Left ventricle myocardium inferior (tissue), 1 donor: ENCODE data around the gene SPATA22. TPM values are rescaled to one million over a fixed set of nuclear protein-coding genes. Genes with fewer than 3 reads are reported as not detected.
"Not testable (repeated sequence)": the region's sequence is repeated elsewhere in the genome, so short reads cannot be mapped to it uniquely, and the experiment has no call there.

Source experiments
- DNase-seq: peaks from one replicate; pipeline ENCODE4 v3.0.0-alpha.2; 2020
- H3K27ac ChIP-seq: fragments of 200-600 bp; replicated peaks from 2 replicates; pipeline ENCODE4 v1.8.0; 2021
- H3K27me3 ChIP-seq: fragments of 200-600 bp; 2 replicates; pipeline ENCODE4 v1.8.0; 2021; ENCODE audit warnings: low read depth
- H3K36me3 ChIP-seq: fragments of 200-600 bp; 2 replicates; pipeline ENCODE4 v1.8.0; 2021
- H3K4me1 ChIP-seq: fragments of 200-600 bp; 2 replicates; pipeline ENCODE4 v1.8.0; 2021
- H3K4me3 ChIP-seq: fragments of 200-600 bp; 2 replicates; pipeline ENCODE4 v1.8.0; 2021; ENCODE audit warnings: mild to moderate bottlenecking, moderate library complexity
- H3K9me3 ChIP-seq: fragments of 200-600 bp; replicated peaks from 2 replicates; pipeline ENCODE4 v1.8.0; 2021
- intact Hi-C: fragments of 100-400 bp; cut with micrococcal nuclease; formaldehyde crosslinking; loops from one replicate; pipeline ENCODE4 v1.11.0; 2022
- total RNA-seq: library from RNA; stranded (reverse); fragmentation: NEBNext Ultra II Directional; extraction: Animal tissue kit (Norgen Biotek cat#: 25700); gene quantifications from one replicate; pipeline ENCODE4 v1.2.1, GENCODE V29; 2021
- TF ChIP-seq, protein P1 (sequence below): fragments of 200-600 bp; IDR thresholded peaks from 2 replicates; pipeline ENCODE4 v1.8.0; 2021; ENCODE audit warnings: antibody characterized with exemption, mild to moderate bottlenecking, borderline replicate concordance
- donor health status: DM: no; HTN: yes; CAD: no; lungs with severe emphysema.

The SPATA22 gene
- total RNA-seq, 1 donor from 2014 or later, result 0.44 TPM

DNA sequence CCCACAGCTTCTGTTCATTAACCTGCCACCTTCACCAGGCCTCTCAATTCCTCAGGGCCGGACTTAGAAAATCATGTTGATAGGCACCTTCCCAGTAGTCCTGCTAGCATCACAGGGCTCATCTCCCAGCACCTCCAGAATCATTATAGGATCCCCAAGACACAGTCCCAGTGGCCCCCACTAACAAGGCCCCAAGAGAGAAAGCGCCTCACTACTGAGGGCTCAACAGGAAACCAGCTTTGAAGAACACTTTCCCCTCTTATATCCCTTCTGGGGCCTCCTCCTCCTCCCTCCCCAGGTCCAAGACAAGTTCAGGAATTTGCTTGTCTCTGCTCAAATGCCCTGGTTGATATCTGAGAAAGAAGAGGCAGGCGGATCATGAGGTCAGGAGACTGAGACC, 60.5 kb downstream of the SPATA22 start, which contains the start of gene OR3A3:
Gene OR3A3 (plus strand): TSS at position 301 of the 400 bp plus-strand sequence.
- intact Hi-C loops, result no loop called here

DNA sequence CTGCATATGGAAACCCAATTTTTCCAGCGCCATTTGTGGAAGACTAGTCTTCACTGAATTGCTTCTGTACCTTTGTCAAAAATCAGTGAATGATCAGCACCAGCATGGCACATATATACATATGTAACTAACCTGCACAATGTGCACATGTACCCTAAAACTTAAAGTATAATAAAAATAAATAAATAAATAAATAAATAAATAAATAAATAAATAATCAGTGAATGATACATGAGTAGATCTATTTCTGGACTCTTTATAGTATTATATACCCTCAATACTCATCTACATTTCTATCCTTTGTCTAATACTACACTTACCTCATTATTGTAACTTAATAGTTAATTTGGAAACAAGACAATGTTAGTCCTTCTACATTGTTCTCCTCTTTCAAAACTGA, 67.8 kb downstream of the SPATA22 start:
- H3K4me3 ChIP-seq, H3K4me1 ChIP-seq, intact Hi-C loops, DNase-seq, H3K27me3 ChIP-seq, H3K27ac ChIP-seq, H3K36me3 ChIP-seq: not testable (repeated sequence)
- H3K9me3 ChIP-seq, result peaks cover 36% of the 10 kb centered on the region

More for the DNA sequence above, 60.5 kb downstream of the SPATA22 start, which contains the start of gene OR3A3:
- no peaks in the 10 kb centered on the region for H3K4me1 ChIP-seq
- H3K9me3 ChIP-seq, result peaks cover 32% of the 10 kb centered on the region
- no peaks in the 10 kb centered on the region for H3K36me3 ChIP-seq
- H3K4me3 ChIP-seq, result no peak within 1 kb of the TSS
- TF ChIP-seq, protein P1, sequence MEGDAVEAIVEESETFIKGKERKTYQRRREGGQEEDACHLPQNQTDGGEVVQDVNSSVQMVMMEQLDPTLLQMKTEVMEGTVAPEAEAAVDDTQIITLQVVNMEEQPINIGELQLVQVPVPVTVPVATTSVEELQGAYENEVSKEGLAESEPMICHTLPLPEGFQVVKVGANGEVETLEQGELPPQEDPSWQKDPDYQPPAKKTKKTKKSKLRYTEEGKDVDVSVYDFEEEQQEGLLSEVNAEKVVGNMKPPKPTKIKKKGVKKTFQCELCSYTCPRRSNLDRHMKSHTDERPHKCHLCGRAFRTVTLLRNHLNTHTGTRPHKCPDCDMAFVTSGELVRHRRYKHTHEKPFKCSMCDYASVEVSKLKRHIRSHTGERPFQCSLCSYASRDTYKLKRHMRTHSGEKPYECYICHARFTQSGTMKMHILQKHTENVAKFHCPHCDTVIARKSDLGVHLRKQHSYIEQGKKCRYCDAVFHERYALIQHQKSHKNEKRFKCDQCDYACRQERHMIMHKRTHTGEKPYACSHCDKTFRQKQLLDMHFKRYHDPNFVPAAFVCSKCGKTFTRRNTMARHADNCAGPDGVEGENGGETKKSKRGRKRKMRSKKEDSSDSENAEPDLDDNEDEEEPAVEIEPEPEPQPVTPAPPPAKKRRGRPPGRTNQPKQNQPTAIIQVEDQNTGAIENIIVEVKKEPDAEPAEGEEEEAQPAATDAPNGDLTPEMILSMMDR, result no peak
- no peak for DNase-seq
- no peaks in the 10 kb centered on the region for H3K27me3 ChIP-seq
- no peak within 1 kb of the TSS for H3K27ac ChIP-seq

DNA sequence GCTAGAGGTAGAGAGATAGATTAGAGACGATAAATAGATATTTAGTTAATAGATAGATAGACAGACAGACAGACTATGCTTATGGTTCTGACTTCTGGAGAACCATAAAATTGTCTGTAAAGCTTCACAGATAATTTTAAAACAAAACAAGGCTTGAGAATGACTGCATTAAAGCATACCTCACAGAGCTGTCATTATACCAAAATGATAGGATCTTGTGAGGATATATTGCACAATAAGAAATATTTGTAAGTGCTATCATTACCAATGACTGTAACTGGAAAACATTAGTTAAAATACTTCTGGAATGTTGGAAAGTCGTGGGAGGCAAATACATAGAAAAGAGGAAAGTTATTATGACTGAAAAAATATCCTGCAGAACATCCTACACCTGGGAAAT, 69.8 kb downstream of the SPATA22 start:
- peaks cover 16% of the 10 kb centered on the region for H3K27me3 ChIP-seq
- peaks cover 16% of the 10 kb centered on the region for H3K9me3 ChIP-seq
- no peaks in the 10 kb centered on the region for H3K36me3 ChIP-seq
- TF ChIP-seq, protein P1, result no peak
- no peak overlapping the region for H3K4me3 ChIP-seq
- H3K4me1 ChIP-seq, result no peaks in the 10 kb centered on the region
- intact Hi-C loops, result no loop called here
- H3K27ac ChIP-seq, result no peak overlapping the region
- DNase-seq, result no peak

DNA sequence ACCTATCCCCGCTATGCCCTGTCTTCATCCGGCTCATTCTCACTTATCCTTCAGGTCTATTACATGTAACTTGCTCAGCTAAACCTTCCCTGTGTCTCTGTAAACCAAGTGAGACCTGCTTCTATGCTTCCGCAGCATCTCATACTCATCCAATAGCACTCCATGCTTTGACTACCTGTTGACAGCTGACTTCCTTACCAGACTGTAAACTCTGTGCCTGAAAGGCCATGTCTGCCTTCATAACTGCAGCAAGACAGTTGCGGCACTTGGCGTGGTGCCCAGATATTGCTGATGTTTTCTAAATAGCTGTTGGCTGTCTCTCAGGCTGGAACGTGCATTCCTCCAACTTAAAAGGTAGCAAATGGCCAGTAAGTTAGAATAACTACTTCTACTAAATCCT, 71.6 kb downstream of the SPATA22 start:
- intact Hi-C loops, result no loop called here
- no peaks in the 10 kb centered on the region for H3K36me3 ChIP-seq
- H3K4me1 ChIP-seq, result no peaks in the 10 kb centered on the region
- peaks cover 28% of the 10 kb centered on the region for H3K27me3 ChIP-seq
- TF ChIP-seq, protein P1, result no peak
- H3K4me3 ChIP-seq, result no peak overlapping the region
- H3K9me3 ChIP-seq, result no peaks in the 10 kb centered on the region
- no peak for DNase-seq
- H3K27ac ChIP-seq, result no peak overlapping the region

DNA sequence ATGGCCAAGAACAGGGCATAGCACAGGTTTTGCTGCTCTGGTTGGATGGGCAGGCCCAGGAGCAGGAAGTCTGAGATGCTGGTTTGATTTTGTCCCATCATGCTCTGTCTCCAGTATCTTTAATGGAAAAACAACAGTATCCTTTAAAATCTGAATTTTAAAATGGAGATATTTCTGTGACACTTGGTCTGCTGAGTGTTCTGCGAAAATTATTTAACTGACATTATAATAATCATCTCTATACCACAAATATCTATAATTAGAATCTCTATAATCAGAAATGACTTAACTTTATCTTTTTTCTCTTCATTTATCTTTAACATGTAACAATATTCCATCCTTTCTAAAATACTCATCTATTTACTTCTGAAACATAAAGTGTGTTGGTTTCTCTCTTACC, 73.3 kb downstream of the SPATA22 start, which contains the start of gene OR1E1:
Gene OR1E1 (minus strand): TSS at position 101 of the 400 bp plus-strand sequence. CDS start 0 bp downstream, at position 101.
- no peak for DNase-seq
- H3K4me1 ChIP-seq, result no peaks in the 10 kb centered on the region

DNA sequence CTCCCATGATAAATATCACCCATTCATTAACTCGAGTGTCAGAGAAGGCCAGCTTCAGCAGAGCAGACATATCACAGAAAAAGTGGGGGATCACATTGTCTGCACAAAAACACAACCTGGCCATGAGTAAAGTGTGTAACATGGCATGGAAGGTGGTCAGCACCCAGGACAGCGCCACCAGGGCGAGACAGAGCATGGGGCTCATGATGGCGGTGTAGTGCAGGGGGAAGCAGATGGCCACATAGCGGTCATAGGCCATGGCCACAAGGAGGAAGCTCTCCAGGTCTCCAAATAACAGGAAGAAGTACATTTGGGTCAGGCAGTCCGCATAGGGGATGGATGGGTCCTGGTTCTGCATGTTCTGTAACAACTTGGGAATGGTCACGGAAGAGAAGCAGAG, 73.8 kb downstream of the SPATA22 start:
- peaks cover 33% of the 10 kb centered on the region for H3K27me3 ChIP-seq
- H3K9me3 ChIP-seq, H3K27ac ChIP-seq, H3K36me3 ChIP-seq, intact Hi-C loops, H3K4me1 ChIP-seq, DNase-seq, H3K4me3 ChIP-seq: not testable (repeated sequence)

More for the DNA sequence above, 73.3 kb downstream of the SPATA22 start, which contains the start of gene OR1E1:
- Histone ChIP-seq H3K27ac (no peak within 1 kb of the TSS), H3K9me3 (no peaks in the 10 kb centered on the region), H3K36me3 (no peaks in the 10 kb centered on the region), H3K27me3 (peaks cover 33% of the 10 kb centered on the region), H3K4me3 (no peak within 1 kb of the TSS)
- TF ChIP-seq, protein P1, result no peak
- intact Hi-C loops, result no loop called here

Other genes starting within 250 kb of the SPATA22 start
- not detected for gene OR3A1, start 173.5 kb downstream of the SPATA22 start, total RNA-seq
- 0.11 TPM for gene OR3A2, start 85.5 kb downstream of the SPATA22 start, total RNA-seq
- not detected for gene OR1E1, start 73.4 kb downstream of the SPATA22 start, total RNA-seq
- gene OR3A3, start 60.4 kb downstream of the SPATA22 start, total RNA-seq, result not detected
- not detected for gene OR1E2, start 38.0 kb downstream of the SPATA22 start, total RNA-seq
- 2.8 TPM for gene ASPA, start 4.2 kb upstream of the SPATA22 start, total RNA-seq
- gene TRPV3, start 86.0 kb upstream of the SPATA22 start, total RNA-seq, result 1.0 TPM
- 4.3 TPM for gene TRPV1, start 137.6 kb upstream of the SPATA22 start, total RNA-seq
- gene SHPK, start 164.4 kb upstream of the SPATA22 start, total RNA-seq, result 4.0 TPM
- gene CTNS, start 164.9 kb upstream of the SPATA22 start, total RNA-seq, result 6.2 TPM
- gene TAX1BP3, start 196.8 kb upstream of the SPATA22 start, total RNA-seq, result 165 TPM
- 57.0 TPM for gene EMC6, start 197.0 kb upstream of the SPATA22 start, total RNA-seq
- 18.3 TPM for gene P2RX5, start 224.3 kb upstream of the SPATA22 start, total RNA-seq